T-cell (primary cell): ENCODE data around the gene RBM19. TPM values are rescaled to one million over a fixed set of nuclear protein-coding genes. Genes with fewer than 3 reads are reported as not detected.

Source experiments
- ATAC-seq, 4 experiments: fragments of 200-7000 bp in 3 of 4; fragments of 150-1000 bp in 1 of 4; cut with Tn5 transposase; replicated peaks in 1 of 4; 1 replicate in 3 of 4; 2 replicates in 1 of 4; pipeline ENCODE4 v1.10.0; 2021; ENCODE audit warnings: moderate library complexity in 3 of 4, mild to moderate bottlenecking in 2 of 4, moderate number of reproducible peaks in 1 of 4
- CTCF ChIA-PET, 2 donors: fragments of 300-600 bp; sonication (Branson Sonifier 250); formaldehyde crosslinking; loops; one replicate each; lab custom pipeline; 2022; ENCODE audit warnings: antibody characterized with exemption in 2 of 2; lab: Charles Lee
- POLR2A ChIA-PET, 2 donors: fragments of 300-600 bp; sonication (Branson Sonifier 250); formaldehyde crosslinking; loops; one replicate each; lab custom pipeline; 2022; ENCODE audit warnings: antibody characterized with exemption in 2 of 2; lab: Charles Lee
- DNase-seq, 35 experiments: peaks; one replicate each; pipeline versions ENCODE4 v3.0.0 to v3.0.0-alpha.2; 2013 to 2023
- H3K27ac ChIP-seq: one replicate; pipeline ENCODE4 v1.5.1; 2013; ENCODE audit warnings: low read length
- H3K27me3 ChIP-seq, 2 experiments: replicated peaks in 1 of 2; 1 replicate in 1 of 2; 2 replicates in 1 of 2; pipeline versions ENCODE4 v1.6.1 to v1.7.0; 2013; ENCODE audit warnings: low read length in 1 of 2, mixed read lengths in 1 of 2; ENCODE audit not compliant: control insufficient read depth in 2 of 2, insufficient read depth in 2 of 2; ENCODE audit errors: extremely low read depth in 1 of 2
- H3K36me3 ChIP-seq, 2 donors: 1 replicate in 1 of 2; 2 replicates in 1 of 2; pipeline versions ENCODE4 v1.6.1 to v1.7.0; 2013; ENCODE audit warnings: low read length in 1 of 2; ENCODE audit not compliant: control insufficient read depth in 2 of 2, insufficient read depth in 1 of 2; ENCODE audit errors: extremely low read depth in 1 of 2
- H3K4me1 ChIP-seq, 2 experiments: 1 replicate in 1 of 2; 2 replicates in 1 of 2; pipeline versions ENCODE4 v1.6.1 to v1.7.0; 2013; ENCODE audit warnings: low read length in 2 of 2, mixed read lengths in 1 of 2; ENCODE audit not compliant: insufficient read depth in 2 of 2, control insufficient read depth in 1 of 2; ENCODE audit errors: extremely low read depth in 1 of 2
- H3K4me3 ChIP-seq, 2 donors: 1 replicate in 1 of 2; 2 replicates in 1 of 2; pipeline versions ENCODE4 v1.5.1 to v1.7.0; 2013; ENCODE audit warnings: mild to moderate bottlenecking in 2 of 2, low read length in 1 of 2, moderate library complexity in 1 of 2; ENCODE audit not compliant: control insufficient read depth in 1 of 2; ENCODE audit errors: extremely low read depth in 1 of 2
- H3K9me3 ChIP-seq: 2 replicates; pipeline ENCODE4 v1.7.0; 2013
- H3K27ac Mint-ChIP-seq, 2 donors: one replicate each; pipeline ENCODE4 v1.8.0; 2020 to 2021; ENCODE audit warnings: mild to moderate bottlenecking in 2 of 2, mixed read lengths in 2 of 2
- H3K27me3 Mint-ChIP-seq, 2 donors: one replicate each; pipeline ENCODE4 v1.8.0; 2021 to 2022; ENCODE audit warnings: mixed read lengths in 2 of 2
- H3K36me3 Mint-ChIP-seq: one replicate; pipeline ENCODE4 v1.8.0; 2021; ENCODE audit warnings: mixed read lengths
- H3K4me1 Mint-ChIP-seq, 3 donors: one replicate each; pipeline ENCODE4 v1.8.0; 2020 to 2022; ENCODE audit warnings: mixed read lengths in 3 of 3, mild to moderate bottlenecking in 1 of 3
- H3K4me3 Mint-ChIP-seq, 3 donors: one replicate each; pipeline ENCODE4 v1.8.0; 2020 to 2022; ENCODE audit warnings: mild to moderate bottlenecking in 3 of 3, mixed read lengths in 3 of 3, moderate library complexity in 3 of 3
- H3K9me3 Mint-ChIP-seq, 3 donors: one replicate each; pipeline ENCODE4 v1.8.0; 2020 to 2022; ENCODE audit warnings: mixed read lengths in 3 of 3
- WGBS: methylation state at CpG from one replicate; pipeline ENCODE4 v1.1.5; 2013; ENCODE audit warnings: missing lambda C conversion rate; ENCODE audit not compliant: insufficient coverage; 5-methylcytosine and 5-hydroxymethylcytosine counted together
- total RNA-seq, 35 experiments: library from RNA in 6 of 35; stranded (reverse) in 6 of 35; fragments of 120-200 nt in 1 of 35; gene quantifications; one replicate each; pipeline versions ENCODE4 v1.2.1 to v1.2.4 and lab custom pipeline; 2013 to 2026

RBM19 gene
- total RNA-seq, 5 donors from 2014 or later (not counting 1 experiment from before 2014, with no cell fraction given): 57.9 to 80.3 (median 78.3) TPM

DNA sequence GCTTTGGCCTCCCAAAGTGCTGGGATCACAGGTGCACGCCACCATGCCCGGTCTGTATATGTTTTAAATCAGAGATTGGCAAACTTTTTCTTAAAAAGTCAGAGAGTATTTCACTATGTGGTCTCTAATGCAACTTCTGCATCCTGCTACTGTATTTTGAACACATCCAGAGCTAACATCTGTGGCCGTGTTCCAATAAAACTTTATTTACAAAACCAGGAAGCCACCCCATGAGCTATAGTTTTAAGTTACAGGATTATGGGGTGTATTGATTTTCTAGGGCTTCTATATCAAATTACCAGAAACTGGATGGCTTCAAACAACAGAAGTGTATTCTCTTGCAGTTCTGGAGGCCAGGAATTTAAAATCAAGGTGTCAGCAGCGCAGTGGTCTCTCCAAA is 5.3 kb upstream of the RBM19 start:
- no peaks in the 10 kb centered on the region for H3K9me3 Mint-ChIP-seq
- POLR2A ChIA-PET: no interaction called here
- no peak for ATAC-seq
- H3K4me3 Mint-ChIP-seq: no peak overlapping the region
- peaks cover 10 to 22% (median 14%) of the 10 kb centered on the region in 3 donors for H3K4me1 Mint-ChIP-seq
- peaks cover 36 to 42% of the 10 kb centered on the region in 2 donors for H3K27me3 Mint-ChIP-seq
- Histone ChIP-seq H3K36me3 (no peaks in the 10 kb centered on the region), H3K9me3 (no peaks in the 10 kb centered on the region), H3K4me1 (peaks cover 6 to 8% of the 10 kb centered on the region in 2 experiments), H3K4me3 (no peak overlapping the region), H3K27me3 (peaks cover 10 to 23% of the 10 kb centered on the region in 2 experiments), H3K27ac (no peak overlapping the region)
- CTCF ChIA-PET: no interaction called here
- WGBS: 50% methylated on average over 1 of the region's 4 CpGs
- no peak for DNase-seq
- no peak overlapping the region for H3K27ac Mint-ChIP-seq
- no peaks in the 10 kb centered on the region for H3K36me3 Mint-ChIP-seq

DNA sequence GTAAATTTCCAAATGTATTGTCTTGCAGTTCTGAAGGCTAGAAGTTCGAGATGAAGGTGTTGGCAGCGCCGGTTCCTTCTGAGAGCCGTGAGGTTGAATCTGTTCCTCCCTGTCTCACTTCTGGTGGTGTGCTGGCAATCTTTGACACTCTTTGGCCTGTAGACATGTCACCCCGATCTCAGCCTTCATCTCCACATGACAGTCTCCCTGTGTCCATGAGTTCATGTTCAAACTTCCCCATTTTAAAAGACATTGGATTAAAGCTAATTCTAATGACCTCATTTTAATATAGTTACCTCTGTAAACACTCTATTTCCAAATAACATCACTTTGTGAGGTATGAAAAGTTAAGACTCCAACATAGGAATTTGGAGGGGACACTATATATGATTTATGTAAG is 4.1 kb upstream of the RBM19 start:
- Mint-ChIP-seq H3K27ac (no peak overlapping the region), H3K9me3 (no peaks in the 10 kb centered on the region), H3K36me3 (peaks cover 2% of the 10 kb centered on the region), H3K27me3 (peaks cover 28 to 35% of the 10 kb centered on the region in 2 donors), H3K4me1 (peaks cover 20 to 31% (median 23%) of the 10 kb centered on the region in 3 donors), H3K4me3 (no peak overlapping the region)
- no peak overlapping the region for H3K27ac ChIP-seq
- H3K4me3 ChIP-seq: no peak overlapping the region
- ATAC-seq (no peak), DNase-seq (no peak)
- H3K36me3 ChIP-seq: no peaks in the 10 kb centered on the region
- ChIA-PET POLR2A (no interaction called here), CTCF (no interaction called here)
- H3K27me3 ChIP-seq: peaks cover 10 to 16% of the 10 kb centered on the region in 2 experiments
- WGBS: 95% methylated on average over 4 of the region's 5 CpGs
- H3K9me3 ChIP-seq: no peaks in the 10 kb centered on the region
- peaks cover 9 to 14% of the 10 kb centered on the region in 2 experiments for H3K4me1 ChIP-seq

DNA sequence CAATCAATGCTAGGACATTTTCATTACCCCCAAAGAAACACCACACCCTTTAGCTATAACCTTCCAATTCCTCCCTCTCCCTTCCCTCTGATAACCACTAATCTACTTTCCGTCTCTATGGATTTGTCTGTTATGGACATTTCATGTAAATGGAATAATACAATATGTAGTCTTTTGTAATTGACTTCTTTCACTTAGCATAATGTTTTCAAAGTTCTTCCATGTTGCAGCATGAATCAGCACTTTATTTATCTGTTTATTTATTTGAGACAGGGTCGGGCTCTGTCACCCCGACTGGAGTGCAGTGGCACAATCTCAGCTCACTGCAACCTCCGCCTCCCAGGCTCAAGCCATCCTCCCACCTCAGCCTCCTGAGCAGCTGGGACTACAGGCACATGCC is 1.2 kb upstream of the RBM19 start:
- H3K36me3 ChIP-seq: peaks cover 0 to 8% of the 10 kb centered on the region in 2 donors
- peaks cover 7% of the 10 kb centered on the region for H3K36me3 Mint-ChIP-seq
- no peak overlapping the region for H3K27ac ChIP-seq
- CTCF ChIA-PET: interaction anchor here (1.1 to 2.0 kb wide), 4 partner anchors 13 to 542 kb away, joined by 4 to 18 read pairs (median 6); no protein-coding TSS in a partner anchor
- H3K27me3 ChIP-seq: peaks cover 2 to 6% of the 10 kb centered on the region in 2 experiments
- no peak overlapping the region for H3K4me3 ChIP-seq
- H3K9me3 ChIP-seq: no peaks in the 10 kb centered on the region
- peak overlapping the region; percentile 13 to 40 for H3K27ac Mint-ChIP-seq
- 80% methylated on average over 2 of the region's 4 CpGs for WGBS
- H3K4me3 Mint-ChIP-seq: peak overlapping the region; percentile 93 to 99 (median 94)
- DNase-seq (no peak), ATAC-seq (no peak)
- peaks cover 9 to 18% of the 10 kb centered on the region in 2 experiments for H3K4me1 ChIP-seq
- peaks cover 6 to 10% of the 10 kb centered on the region in 2 donors for H3K27me3 Mint-ChIP-seq
- H3K9me3 Mint-ChIP-seq: no peaks in the 10 kb centered on the region
- POLR2A ChIA-PET: no interaction called here
- H3K4me1 Mint-ChIP-seq: peaks cover 41 to 46% (median 44%) of the 10 kb centered on the region in 3 donors

DNA sequence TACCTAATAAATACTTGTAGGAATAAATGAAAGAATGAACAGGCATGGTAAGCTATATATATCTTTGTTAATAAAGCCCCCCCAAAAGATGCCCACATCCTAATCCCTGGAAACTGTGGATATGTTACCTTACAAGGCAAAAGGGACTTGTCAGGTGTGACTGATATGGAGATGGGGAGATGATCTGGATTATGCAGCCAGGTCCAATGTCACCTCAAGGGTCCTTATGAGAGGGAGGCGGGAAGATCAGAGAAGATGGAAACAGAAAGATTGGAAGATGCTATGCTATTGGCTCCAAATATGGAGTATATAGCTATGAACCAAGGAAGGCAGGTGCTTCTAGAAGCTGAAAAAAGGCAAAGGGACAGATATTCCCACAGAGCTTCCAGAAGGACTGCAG is 3.4 kb downstream of the RBM19 start:
- peaks cover 9 to 18% of the 10 kb centered on the region in 2 experiments for H3K4me1 ChIP-seq
- ChIA-PET CTCF (interaction anchor here in 1 of 2 donors (0.6 kb wide), 1 partner anchor 698 kb away, joined by 5 read pairs; no protein-coding TSS in a partner anchor), POLR2A (interaction anchor here in 1 of 2 donors (0.6 kb wide), 1 partner anchor 751 kb away, joined by 3 read pairs; no protein-coding TSS in a partner anchor)
- no peaks in the 10 kb centered on the region for H3K27me3 ChIP-seq
- no peak overlapping the region for H3K4me3 ChIP-seq
- H3K36me3 ChIP-seq: peaks cover 21 to 52% of the 10 kb centered on the region in 2 donors
- Mint-ChIP-seq H3K27me3 (no peaks in the 10 kb centered on the region), H3K27ac (peak overlapping the region in 1 of 2 donors; percentile 79), H3K4me1 (peaks cover 46 to 53% (median 52%) of the 10 kb centered on the region in 3 donors), H3K4me3 (no peak overlapping the region), H3K9me3 (no peaks in the 10 kb centered on the region), H3K36me3 (peaks cover 50% of the 10 kb centered on the region)
- no peak overlapping the region for H3K27ac ChIP-seq
- no peak for DNase-seq
- 22% methylated on average over 1 of the region's 1 CpG for WGBS
- ATAC-seq: no peak
- H3K9me3 ChIP-seq: no peaks in the 10 kb centered on the region

DNA sequence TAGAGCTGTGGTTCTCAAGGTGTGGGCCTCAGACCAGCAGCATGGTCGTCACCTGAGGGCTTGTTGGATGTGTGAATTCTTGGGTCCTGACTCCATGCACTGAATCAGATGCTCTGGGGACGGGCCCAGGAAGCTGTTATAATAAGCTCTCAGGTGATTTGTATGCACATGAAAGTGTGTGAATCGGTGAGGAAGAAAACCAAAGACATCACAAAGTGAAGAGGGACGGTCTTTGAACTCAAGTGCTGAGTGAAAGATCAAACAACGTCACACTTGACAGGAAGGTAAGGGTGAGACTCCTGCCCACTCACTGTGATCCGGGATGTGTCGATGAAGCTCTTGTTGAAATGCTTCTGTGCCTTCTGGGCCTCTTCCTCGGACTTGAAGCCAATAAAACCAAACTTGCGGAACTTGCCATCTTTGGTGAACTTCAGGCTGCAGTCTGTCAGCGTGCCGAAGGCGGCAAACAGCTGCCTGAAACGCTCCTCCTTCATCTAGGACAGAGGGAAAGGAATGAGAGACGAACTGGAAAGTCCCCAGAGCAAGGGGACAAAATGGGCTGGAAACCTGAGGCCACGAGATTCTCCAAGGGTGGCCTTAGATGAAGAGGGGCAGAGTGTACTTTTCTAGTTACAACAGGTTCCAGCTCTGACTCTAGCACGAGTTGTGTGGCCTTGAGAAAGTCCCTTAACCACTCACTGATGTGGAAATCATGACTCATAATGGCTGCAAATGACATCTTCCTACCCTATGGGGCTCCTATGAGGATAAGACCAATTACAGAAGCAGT is 4.0 kb downstream of the RBM19 start:
- Mint-ChIP-seq H3K27ac (peak overlapping the region; percentile 36 to 79), H3K4me1 (peaks cover 43 to 49% (median 46%) of the 10 kb centered on the region in 3 donors), H3K36me3 (peaks cover 51% of the 10 kb centered on the region), H3K4me3 (no peak overlapping the region), H3K27me3 (no peaks in the 10 kb centered on the region), H3K9me3 (no peaks in the 10 kb centered on the region)
- peaks cover 21 to 55% of the 10 kb centered on the region in 2 donors for H3K36me3 ChIP-seq
- 34% methylated on average over 8 of the region's 16 CpGs for WGBS
- no peaks in the 10 kb centered on the region for H3K9me3 ChIP-seq
- POLR2A ChIA-PET: interaction anchor here in 1 of 2 donors (0.6 to 0.8 kb wide), 2 partner anchors 13 to 750 kb away, joined by 3 read pairs; no protein-coding TSS in a partner anchor
- DNase-seq: peak in 1 of 35 experiments; percentile 36
- H3K4me1 ChIP-seq: peaks cover 9 to 17% of the 10 kb centered on the region in 2 experiments
- no peak overlapping the region for H3K4me3 ChIP-seq
- H3K27ac ChIP-seq: no peak overlapping the region
- no peak for ATAC-seq
- no peaks in the 10 kb centered on the region for H3K27me3 ChIP-seq
- CTCF ChIA-PET: interaction anchor here in 1 of 2 donors (0.6 kb wide), 1 partner anchor 699 kb away, joined by 5 read pairs; no protein-coding TSS in a partner anchor

DNA sequence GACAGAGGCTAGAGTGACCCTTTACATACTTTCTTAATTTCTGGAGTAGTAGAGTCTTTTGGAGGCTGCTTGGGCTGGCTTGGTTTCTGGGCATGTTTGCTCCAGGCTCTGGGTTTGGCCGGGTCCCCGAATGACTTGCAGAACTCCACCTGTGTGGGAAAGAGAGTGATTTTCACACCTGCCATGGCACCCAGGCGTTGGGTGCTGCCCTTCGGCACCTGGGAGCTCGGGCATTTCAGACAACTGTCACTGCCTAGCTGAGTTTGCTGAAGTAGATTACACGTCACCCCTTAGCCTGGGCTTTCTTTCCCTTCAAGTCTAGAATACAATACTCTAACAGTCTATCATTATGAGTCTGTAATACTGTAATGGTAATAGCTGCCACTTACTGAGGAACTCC is 6.1 kb downstream of the RBM19 start:
- CTCF ChIA-PET: no interaction called here
- Histone ChIP-seq H3K4me1 (peaks cover 0 to 3% of the 10 kb centered on the region in 2 experiments), H3K27ac (no peak overlapping the region), H3K9me3 (no peaks in the 10 kb centered on the region), H3K27me3 (no peaks in the 10 kb centered on the region), H3K4me3 (no peak overlapping the region), H3K36me3 (peaks cover 27 to 74% of the 10 kb centered on the region in 2 donors)
- H3K9me3 Mint-ChIP-seq: no peaks in the 10 kb centered on the region
- no peak for DNase-seq
- 80% methylated on average over 2 of the region's 6 CpGs for WGBS
- peaks cover 25 to 31% (median 28%) of the 10 kb centered on the region in 3 donors for H3K4me1 Mint-ChIP-seq
- H3K4me3 Mint-ChIP-seq: no peak overlapping the region
- H3K36me3 Mint-ChIP-seq: peaks cover 65% of the 10 kb centered on the region
- no peak overlapping the region for H3K27ac Mint-ChIP-seq
- POLR2A ChIA-PET: interaction anchor here (0.5 kb wide), 2 partner anchors 55 to 224 kb away, joined by 3 read pairs; no protein-coding TSS in a partner anchor
- ATAC-seq: no peak
- H3K27me3 Mint-ChIP-seq: no peaks in the 10 kb centered on the region
